Measurements from ENCODE around the gene CAPN9.
"Not testable (repeated sequence)": the region's sequence is repeated elsewhere in the genome, so short reads cannot be mapped to it uniquely, and the experiment has no call there.

The CAPN9 gene, protein sequence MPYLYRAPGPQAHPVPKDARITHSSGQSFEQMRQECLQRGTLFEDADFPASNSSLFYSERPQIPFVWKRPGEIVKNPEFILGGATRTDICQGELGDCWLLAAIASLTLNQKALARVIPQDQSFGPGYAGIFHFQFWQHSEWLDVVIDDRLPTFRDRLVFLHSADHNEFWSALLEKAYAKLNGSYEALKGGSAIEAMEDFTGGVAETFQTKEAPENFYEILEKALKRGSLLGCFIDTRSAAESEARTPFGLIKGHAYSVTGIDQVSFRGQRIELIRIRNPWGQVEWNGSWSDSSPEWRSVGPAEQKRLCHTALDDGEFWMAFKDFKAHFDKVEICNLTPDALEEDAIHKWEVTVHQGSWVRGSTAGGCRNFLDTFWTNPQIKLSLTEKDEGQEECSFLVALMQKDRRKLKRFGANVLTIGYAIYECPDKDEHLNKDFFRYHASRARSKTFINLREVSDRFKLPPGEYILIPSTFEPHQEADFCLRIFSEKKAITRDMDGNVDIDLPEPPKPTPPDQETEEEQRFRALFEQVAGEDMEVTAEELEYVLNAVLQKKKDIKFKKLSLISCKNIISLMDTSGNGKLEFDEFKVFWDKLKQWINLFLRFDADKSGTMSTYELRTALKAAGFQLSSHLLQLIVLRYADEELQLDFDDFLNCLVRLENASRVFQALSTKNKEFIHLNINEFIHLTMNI

DNA sequence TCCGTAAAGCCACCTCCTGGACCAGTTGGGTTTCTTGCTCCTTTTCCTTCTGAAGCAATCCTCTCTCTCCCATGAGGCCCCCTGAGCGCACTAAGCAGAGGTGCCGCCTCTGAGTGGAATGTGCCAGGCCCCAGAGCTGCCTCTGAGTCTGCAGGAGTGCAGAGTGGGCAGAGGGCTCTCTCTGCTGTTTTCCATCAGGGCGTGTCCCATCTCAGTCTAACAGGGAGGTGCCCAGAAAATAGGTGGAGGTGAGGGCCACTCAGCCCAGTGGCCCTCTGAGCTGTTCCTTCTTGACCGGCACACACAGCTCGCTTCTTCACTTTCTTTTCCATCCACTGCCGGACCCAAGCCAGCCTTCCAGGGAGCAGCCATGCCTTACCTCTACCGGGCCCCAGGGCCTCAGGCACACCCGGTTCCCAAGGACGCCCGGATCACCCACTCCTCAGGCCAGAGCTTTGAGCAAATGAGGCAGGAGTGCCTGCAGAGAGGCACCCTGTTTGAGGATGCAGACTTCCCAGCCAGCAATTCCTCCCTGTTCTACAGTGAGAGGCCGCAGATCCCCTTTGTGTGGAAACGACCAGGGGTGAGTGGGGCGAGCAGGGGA lies at the start of gene CAPN9:
CAPN9 (plus strand) TSS at position 262 of the 604 bp plus-strand sequence; CDS start at position 371, 109 bp downstream.
- no peak for DNase-seq (ENCODE audit: low read depth)

DNA sequence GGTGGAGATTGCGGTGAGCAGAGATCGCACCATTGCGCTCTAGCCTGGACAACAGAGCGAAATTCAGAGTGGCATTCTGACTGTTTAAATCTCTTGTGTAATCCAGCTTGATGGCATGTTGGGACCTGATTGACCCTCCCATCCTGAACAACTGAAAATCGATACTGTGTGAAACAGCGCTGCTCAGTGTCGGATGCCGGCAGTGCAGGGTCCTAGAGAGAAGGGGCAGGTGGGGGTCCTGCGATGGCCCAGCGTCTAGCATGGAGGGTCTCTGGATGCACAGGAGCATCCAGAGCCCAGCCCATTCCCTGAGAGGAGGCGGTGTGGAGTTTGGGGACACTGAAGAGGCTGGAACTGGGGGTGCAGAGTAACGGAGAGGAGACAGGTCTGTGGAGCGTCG lies 49.1 kb upstream of the CAPN9 start:
- DNase-seq (ENCODE audit: low read depth): no peak

DNA sequence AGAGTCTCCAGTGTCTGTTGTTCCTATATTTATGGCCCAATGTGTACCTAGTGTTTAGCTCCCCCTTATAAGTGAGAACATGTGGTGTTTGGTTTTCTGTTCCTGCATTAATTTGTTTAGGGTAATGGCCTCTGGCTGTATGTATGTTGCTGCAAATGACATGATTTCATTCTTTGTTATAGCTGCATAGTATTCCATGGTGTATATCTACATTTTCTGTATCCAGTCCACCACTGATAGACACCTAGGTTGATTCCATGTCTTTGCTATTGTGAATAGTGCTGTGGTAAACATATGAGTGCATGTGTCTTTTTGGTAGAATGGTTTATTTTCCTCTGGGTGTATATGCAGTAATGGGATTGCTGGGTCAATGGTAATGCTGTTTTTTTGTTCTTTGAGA lies 48.2 kb upstream of the CAPN9 start:
- not testable (repeated sequence) for DNase-seq (ENCODE audit: low read depth)

DNA sequence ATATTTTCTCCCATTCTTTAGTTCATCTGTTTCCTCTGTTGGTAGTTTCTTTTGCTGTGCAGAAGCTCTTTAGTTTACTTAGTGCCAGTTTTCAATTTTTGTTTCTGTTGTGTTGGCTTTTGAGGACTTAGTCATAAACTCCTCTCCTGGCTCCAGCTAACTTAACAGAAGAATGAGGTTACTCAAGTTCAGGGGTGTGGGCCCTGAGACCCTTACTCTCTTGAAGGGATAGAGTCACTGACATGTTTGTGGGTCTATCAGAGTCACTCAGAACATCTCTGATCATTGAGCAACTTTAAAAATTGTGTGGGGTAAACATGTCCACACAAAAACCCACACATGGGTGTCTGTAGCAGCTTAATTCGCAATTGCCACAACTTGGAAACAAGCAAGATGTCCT lies 47.5 kb upstream of the CAPN9 start:
- no peak for DNase-seq (ENCODE audit: low read depth)

DNA sequence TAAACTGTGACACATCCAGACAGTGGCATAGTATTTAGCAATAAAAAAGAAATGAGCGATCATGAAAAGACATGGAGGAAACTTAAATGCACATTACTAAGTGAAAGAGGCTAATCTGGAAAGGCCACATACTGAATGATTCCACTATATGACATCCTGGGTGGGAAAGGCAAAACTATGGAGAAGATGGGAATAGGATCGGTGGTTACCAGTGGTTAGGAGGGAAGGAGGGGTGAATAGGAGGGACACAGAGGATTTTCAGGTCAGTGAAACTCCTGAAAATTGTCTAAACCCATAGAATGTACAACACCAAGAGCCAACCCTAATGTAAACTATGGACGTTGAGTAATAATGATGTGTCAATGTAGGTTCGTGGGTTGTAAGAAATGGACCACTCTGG lies 47.1 kb upstream of the CAPN9 start:
- no peak for DNase-seq (ENCODE audit: low read depth)

DNA sequence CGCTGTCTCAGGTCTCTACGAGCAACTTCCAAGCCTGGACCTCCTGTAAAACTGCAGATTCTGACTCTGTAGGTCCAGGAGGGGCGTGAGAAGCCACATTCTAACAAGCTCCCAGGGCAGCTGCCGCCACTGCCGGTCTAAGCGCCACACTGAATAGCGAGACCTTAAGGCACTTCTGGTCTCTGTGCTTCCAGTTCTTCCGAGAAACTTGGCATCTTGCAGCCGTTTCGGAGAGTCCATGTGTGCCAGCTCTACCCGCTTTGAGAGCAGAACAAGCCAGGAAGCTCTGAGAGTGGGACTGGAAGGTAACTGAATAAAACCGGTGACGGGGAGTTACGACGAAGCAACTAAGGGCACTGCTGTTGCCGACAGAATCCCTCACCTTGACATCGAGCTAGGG lies 45.8 kb upstream of the CAPN9 start:
- DNase-seq (ENCODE audit: low read depth): no peak

DNA sequence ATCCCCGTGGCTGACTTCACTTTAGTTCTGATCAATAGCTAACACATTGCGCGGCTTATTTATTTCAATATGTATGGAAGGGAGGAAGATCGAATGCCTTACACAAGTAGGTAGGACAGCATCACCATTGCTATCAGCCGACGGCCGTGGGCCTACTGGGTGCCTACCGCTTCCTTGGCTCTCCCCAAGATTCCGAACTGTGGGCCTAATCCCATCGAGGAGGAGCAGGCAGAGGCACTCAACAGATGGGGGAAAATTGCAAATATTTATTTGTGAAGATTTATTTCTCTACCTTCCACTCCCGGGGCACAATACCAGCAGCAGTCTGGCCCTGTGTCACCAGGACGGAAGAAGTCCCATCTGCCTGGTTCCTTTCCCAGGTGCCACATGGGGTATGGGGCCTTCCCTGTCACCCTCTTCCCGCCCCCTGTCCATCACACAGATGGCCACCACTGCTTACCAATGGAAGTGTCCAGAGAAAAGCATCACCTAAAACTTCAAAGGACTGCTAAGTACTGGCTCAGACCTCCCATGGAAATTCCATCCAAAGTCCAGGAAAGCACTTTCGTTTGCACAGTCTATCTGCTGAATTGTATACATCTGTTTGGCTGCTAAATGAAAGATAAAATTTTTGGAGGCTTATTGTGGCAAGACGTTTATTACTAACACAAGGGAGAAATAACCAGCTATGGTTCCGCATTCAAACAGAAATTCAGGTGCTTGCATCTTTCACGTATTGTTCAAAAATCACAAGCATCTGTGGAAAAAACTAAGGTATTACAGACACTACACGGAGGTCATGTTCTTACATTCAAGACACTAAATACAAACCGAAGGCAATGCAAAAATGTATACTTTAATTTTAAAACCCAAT lies 45.1 kb upstream of the CAPN9 start:
- no peak for DNase-seq (ENCODE audit: low read depth)

DNA sequence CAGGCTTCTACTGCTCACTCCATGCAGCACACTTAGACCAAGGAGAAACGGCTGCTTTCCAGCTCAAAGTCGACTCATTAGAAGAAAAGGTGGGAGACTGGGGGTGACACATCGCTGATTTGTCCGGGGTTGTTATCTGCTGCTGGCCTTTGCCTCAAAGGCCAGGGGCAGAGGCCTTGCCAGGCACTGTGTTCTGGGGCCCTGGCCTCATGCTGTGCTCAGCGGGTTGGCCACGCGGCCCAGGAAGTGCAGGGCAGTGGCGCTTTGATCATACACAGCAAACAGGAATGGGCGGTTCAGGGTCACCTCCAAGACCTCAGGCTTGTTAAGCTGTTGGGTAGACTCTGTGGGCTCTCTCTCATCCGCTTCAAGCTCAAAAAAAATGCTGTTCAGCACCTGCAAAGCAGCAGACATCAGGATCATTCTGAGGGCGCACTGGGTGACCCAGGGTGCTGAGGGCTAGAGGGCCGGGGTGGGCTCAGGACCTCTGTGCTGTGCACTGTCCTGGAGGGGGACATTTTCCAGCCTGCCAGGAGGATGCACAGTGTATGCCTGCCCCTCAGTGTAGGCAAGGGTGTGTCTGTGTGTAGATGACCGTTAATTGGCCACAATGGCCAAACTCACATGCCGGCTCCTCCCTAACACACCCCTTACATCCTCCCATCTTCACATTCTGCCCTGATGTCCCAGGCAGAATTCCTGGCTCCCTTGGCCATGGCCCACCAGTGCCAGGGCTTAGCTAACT lies 44.1 kb upstream of the CAPN9 start:
- no peak for DNase-seq (ENCODE audit: low read depth)

DNA sequence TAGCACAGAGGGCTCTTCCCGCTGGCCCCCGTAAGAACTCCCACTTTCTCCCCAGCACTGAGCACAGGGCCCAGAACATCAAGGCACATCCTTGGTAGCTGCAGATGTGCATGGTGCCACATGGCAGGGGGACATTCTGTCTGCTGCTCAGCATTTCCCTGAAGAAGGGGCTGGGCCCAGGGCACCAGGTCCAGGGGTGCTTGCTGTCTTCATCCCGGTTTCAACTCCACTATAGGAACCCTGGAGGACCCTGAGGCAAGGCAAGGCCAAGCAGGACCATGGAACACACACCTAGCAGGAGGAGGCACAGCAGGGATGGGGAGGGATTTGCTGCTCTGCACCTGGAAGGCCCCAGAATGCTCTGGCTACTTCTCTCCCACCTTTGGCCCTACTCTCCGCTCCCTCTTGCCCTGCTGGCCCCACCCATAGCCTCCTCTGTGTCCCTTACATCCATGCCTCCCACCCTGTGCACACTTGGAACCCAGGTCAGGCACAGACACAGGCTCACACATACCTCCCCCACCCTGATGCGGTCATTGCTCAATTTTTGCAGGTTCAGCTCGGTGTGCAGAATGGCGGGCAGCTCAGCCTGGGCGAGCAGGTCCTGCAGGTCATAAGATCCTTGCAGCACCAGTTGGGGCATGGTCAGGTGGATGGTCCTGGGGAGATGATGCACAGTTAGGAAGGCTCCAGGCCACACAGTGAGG lies 43.4 kb upstream of the CAPN9 start:
- no peak for DNase-seq (ENCODE audit: low read depth)

DNA sequence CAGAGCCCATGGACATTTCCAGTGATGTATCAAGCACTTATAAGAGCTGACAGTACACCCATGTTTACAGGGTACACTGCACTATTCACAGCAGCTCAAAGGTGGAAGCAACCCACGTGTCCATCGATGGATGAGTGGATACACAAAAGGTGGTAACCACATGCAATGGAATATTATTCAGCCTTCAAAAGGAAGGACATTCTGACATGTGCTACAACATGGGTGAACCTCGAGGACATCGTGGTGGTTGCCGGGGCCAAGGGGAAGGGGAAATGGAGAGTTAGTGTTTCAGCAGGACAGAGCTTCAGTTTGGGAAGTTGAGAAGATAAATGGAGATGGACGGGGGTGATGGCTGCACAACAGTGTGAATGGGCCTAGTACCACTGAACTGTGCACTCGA lies 42.4 kb upstream of the CAPN9 start:
- no peak for DNase-seq (ENCODE audit: low read depth)

DNA sequence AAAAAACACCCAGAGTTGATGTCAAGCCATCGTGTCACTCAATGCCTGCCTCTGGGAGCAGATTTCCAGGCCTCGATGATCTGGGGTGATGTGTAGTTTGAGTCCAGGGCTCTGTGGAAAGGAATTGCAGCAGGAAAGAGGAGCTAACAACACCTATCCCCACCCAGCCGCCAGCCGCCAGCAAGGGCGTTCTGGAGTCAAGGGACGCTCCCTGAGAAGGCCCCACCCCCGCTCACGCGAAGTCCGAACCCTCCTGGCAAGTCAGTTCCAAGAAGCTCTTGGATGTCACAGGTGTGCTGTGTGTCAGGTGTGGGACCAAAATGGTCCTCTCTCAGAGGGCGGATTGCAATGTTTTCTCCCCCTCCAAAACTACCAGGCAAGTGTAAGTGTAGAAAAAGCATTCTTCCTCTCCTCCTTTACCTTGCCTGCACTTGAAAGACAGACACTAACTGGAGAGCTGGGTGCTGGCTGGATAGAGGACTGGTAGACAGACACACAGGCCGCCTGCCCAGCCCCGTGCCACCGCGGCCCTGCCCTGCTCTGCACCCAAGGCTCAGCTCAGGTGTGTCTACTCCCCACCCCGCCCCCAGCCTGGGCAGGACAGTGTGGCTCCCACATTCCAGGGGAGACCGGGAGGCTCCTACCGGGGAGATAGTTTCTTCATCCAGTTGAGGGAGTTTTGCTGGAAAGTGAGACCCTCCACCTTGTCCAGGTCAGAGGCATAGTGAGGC lies 41.7 kb upstream of the CAPN9 start:
- DNase-seq (ENCODE audit: low read depth): no peak

DNA sequence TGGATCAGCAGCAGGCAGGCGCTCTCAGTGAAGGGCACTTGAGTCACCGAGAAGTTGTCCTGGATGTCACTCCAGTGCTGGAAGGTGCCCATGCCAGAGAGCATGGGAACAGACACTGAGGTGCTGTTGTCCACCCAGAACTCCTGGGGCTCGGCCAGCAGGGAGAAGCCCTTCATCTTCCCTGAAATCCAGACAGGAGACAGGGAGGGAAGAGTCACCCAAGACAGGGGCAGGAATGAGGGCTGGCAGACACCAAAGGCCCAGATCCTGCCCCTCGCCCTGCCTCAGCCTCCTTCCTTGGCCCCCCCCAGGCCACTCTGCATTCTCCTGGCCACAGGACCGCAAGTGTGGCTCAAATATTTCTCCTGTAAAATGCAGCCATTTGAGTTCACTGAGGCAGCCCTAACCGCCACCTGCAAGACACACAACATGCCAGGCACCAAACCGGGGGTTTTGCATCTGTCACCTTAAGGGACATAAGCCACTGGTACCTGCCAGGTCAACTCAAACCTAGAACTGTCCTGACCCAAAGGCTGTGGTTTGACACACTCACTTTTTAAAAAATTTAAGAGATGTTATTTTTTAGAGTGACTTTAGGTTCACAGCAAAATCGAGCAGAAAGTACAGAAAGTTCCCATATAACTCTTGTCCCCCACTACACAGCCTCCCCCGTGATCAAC lies 41.0 kb upstream of the CAPN9 start:
- no peak for DNase-seq (ENCODE audit: low read depth)

DNA sequence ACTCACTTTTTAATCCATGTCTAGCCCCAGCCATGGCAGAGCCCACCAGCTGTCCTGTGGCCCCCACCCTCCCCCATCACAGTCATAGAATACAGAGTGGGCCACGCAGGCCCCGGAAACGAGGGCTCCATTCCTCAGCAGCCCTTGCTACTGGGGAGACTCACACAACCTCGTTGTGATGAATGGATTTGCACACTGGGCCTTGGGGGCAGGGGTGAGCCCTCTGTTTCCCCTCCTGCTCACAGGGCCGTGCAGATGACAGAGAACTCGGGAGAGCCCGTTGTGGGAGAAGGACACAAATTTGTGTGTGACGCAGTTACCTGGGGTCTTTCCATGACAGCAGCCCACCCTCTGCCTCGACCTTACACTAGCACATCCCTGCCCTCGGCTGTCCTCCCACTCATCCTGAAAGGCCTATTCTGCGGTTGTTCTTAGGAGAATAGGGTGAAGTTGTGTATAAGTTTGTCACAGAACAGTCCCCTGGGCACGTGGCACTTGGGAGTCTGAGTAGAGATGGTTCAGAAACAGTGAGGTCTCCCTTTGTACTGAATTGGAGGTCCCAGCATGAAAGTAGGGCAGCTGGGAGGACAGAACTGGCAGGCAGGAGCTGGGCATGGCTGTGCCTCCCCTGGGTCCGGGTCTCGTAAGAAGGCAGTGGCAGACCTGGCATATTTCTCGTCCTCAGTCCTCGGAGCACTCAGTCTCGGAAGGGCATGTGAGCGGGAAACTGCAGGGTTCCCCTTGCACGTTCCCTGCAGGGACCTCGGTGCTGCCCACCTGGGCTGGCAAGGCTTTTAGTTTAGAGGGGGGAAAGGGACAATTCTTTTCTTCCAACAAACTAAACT lies 40.1 kb upstream of the CAPN9 start:
- DNase-seq (ENCODE audit: low read depth): no peak

DNA sequence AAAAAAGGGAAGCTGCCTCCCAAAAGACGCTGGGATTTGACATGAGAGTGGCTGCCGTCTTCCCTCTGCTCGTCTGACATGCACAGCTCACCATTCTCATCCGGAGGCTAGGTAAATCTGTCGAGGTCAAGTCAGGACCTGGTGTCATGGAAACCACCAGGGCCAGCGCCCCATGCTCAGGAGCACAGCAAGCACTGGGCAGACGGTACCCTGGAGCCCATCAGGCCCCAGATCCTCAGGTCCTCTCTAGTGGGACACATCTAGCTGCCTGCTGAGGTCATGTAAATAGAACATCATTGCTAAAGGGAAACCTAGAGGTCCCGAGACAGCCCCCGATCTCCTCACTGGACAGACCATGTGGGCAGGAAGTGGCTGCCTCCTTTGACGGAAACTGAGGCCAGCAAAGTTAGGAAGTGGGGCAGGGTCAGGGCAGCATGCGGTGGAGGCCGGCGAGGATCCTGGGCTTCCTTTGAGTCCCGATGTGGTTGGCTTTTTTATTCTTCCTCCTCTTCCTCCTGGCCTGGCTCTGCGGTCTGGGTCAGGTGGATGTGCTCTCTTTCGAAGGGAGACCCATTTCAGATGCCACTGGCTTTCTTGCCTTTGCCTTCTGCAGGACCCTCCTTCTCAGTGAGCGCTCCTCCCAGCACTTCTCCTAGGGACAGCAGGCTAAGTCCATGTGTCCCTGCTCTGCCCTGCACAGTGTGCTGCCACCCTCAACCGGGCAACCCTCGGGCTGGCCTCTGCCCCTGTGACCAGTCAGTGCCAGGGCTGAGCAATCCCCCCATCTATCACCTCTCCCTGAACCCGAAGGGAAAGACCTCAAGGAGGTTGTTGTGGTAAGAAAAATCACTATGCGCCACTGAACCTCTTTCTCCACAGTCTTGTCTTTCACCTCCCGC lies 39.2 kb upstream of the CAPN9 start:
- no peak for DNase-seq (ENCODE audit: low read depth)

DNA sequence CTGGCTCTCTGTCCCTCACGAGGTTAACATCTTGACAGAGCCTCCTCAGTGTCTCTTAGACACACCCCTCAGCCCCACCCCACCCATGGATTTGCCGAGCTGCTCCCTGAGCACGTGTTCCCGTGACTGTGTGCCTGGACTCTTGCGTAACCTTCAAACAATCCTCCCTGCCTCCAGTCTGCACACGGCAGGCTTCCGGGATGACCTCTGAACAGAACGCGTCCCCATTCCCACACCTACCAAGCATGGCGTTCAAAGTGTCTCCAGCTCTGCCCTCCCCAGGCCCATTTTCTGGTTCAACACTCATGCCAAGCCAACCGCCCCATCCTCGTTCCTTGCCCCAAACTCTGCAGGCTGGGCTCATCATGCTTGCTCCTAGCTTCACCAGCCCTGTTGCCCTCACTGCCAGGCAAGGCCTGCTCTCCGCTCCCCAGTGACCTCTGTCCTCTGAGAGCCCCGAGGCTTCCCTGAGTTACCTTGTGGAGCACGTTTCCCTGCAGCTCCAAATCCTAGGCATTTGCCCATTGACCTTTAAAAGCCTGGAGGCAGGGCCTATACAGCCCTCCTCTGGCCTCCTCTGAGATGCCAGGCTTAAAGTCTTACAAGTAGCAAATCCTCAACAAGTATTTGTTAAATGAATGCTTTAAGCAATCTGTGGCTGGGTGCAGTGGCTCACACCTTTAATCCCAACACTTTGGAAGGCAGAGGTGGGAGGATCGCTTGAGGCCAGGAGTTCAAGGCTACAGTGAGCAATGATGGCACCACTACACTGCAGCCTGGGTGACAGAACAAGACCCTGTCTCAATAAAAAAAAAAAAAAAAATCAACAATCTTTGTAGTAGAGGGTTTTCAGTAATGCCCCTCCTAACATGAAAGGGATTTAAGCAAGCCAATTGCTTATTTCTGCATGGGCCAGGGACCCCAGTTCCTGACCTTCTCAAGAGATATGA lies 38.3 kb upstream of the CAPN9 start:
- peak; percentile 22 for DNase-seq (ENCODE audit: low read depth)

Data from EH (cell line).